Astrocyte (in vitro differentiated cells and primary cell): ENCODE results near the gene SH3PXD2B.

ENCODE experiments used
- EZH2 ChIP-seq: IDR thresholded peaks from 2 replicates; pipeline ENCODE4 v1.6.1; 2012; ENCODE audit warnings: mild to moderate bottlenecking, low read length, inconsistent platforms; ENCODE audit not compliant: insufficient read depth
- TF ChIP-seq, protein P1 (sequence below): IDR thresholded peaks from 2 replicates; pipeline ENCODE4 v1.5.1; 2011; ENCODE audit warnings: low read depth, mild to moderate bottlenecking, inconsistent platforms, low read length, moderate library complexity; ENCODE audit not compliant: insufficient read depth

DNA sequence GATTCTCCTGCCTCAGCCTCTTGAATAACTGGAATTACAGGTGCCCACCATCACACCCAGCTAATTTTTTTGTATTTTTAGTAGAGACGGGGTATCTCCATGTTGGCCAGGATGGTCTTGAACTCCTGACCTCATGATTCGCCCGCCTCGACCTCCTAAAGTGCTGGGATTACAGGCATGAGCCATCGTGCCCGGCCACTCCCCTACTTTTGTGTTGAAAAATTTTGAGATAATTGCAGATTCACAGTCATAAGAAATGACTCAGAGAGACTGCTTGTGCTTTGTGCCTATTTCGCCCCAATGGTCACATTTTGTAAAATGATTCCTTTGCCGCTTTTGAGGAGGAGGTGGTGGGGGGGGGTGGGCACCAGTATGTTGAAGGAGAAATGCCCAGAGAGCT lies 48.1 kb upstream of the SH3PXD2B start:
- TF ChIP-seq, protein P1, sequence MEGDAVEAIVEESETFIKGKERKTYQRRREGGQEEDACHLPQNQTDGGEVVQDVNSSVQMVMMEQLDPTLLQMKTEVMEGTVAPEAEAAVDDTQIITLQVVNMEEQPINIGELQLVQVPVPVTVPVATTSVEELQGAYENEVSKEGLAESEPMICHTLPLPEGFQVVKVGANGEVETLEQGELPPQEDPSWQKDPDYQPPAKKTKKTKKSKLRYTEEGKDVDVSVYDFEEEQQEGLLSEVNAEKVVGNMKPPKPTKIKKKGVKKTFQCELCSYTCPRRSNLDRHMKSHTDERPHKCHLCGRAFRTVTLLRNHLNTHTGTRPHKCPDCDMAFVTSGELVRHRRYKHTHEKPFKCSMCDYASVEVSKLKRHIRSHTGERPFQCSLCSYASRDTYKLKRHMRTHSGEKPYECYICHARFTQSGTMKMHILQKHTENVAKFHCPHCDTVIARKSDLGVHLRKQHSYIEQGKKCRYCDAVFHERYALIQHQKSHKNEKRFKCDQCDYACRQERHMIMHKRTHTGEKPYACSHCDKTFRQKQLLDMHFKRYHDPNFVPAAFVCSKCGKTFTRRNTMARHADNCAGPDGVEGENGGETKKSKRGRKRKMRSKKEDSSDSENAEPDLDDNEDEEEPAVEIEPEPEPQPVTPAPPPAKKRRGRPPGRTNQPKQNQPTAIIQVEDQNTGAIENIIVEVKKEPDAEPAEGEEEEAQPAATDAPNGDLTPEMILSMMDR = no peak
- TF ChIP-seq EZH2 = no peak
